ENCODE measurements around the gene MICALL1. TPM values are rescaled to one million over a fixed set of nuclear protein-coding genes. Genes with fewer than 3 reads are reported as not detected.

MICALL1 gene
- total and polyA plus RNA-seq, 2 of the 4 experiments (the other 2 are of a cell fraction): 12.4 to 22.3 TPM

- ChIA-PET POLR2A (ENCODE audit: unreplicated experiment) (interaction anchor here (0.6 to 0.7 kb wide), 2 partner anchors 48 to 84 kb away, joined by 3 to 14 read pairs; no protein-coding TSS in a partner anchor), CTCF (interaction anchor here (1.1 to 1.2 kb wide), 2 partner anchors 25 to 88 kb away, joined by 4 to 6 read pairs; no protein-coding TSS in a partner anchor)
- H2BK120ac ChIP-seq (ENCODE audit: low read depth, low read length): no peak overlapping the region
- WGBS, 2 experiments (ENCODE audit: extremely low coverage in 2 of 2, insufficient read length in 1 of 2): 1% methylated on average over 30 of the region's 75 CpGs; no CpG with 5 or more reads in 1 of the 2 experiments
- peak overlapping the region; percentile 86 for H3K14ac ChIP-seq (replicated peaks; ENCODE audit: low read depth, low read length)
- H3K4me1 ChIP-seq (ENCODE audit: control insufficient read depth, insufficient read depth, low read length): peaks cover 24% of the 10 kb centered on the region
- dilution Hi-C loops (cut with HindIII; ENCODE audit: low sequenced_read_pairs, unreplicated experiment) (no loop called here), in situ Hi-C loops (cut with MboI; ENCODE audit: low sequenced_read_pairs) (no loop called here), intact Hi-C loops (cut with micrococcal nuclease) (no loop called here)
- H3K56ac ChIP-seq (ENCODE audit: extremely low read depth, insufficient read depth, low read length): no peak overlapping the region
- H2AK5ac ChIP-seq (ENCODE audit: low read depth, low read length): peak overlapping the region; percentile 86
- H2BK15ac ChIP-seq (ENCODE audit: low read depth, low read length): no peak overlapping the region; the same call in 2 of the 3 replicates
- no peaks in the 10 kb centered on the region for H3K36me3 ChIP-seq (ENCODE audit: control insufficient read depth, insufficient read depth, low read length)
- peak overlapping the region; percentile 39; the same call in 1 of the 2 replicates for H3K23ac ChIP-seq (ENCODE audit: low read depth, low read length)
- peak overlapping the region; percentile 82 for H3K4ac ChIP-seq (ENCODE audit: low read depth, low read length)
- H3K27me3 ChIP-seq (ENCODE audit: control insufficient read depth, insufficient read depth, low read length): no peaks in the 10 kb centered on the region
- H3K79me1 ChIP-seq (ENCODE audit: low read depth in 1 of 2, low read length in 2 of 2): peaks cover 18 to 44% of the 10 kb centered on the region in 2 experiments
- peak overlapping the region; percentile 52 for H4K5ac ChIP-seq (ENCODE audit: low read depth, low read length)
- H2BK20ac ChIP-seq (ENCODE audit: low read depth, low read length): no peak overlapping the region
- peak; percentile 16 for ATAC-seq (ENCODE audit: low read depth)
- H3K9me1 ChIP-seq (ENCODE audit: insufficient read depth, low read length): peaks cover 30% of the 10 kb centered on the region
- H3K18ac ChIP-seq (ENCODE audit: low read depth, low read length): no peak overlapping the region
- no peak for DNase-seq
- no TSS peak for BruUV-seq (replicated peaks)
- no peaks in the 10 kb centered on the region for H3K9me3 ChIP-seq (ENCODE audit: control insufficient read depth, insufficient read depth, low read length)
- peaks cover 35% of the 10 kb centered on the region for H4K20me1 ChIP-seq (ENCODE audit: insufficient read depth, low read length)
- H4K8ac ChIP-seq (ENCODE audit: low read depth in 2 of 2, low read length in 2 of 2): peak overlapping the region in 1 of 2 experiments; percentile 81; a peak in 1 of 4 replicates
- H2AK9ac ChIP-seq (replicated peaks; ENCODE audit: low read depth, low read length, poor library complexity): peak overlapping the region; percentile 97
- TF ChIP-seq MAFK (IDR thresholded peaks at IDR 0.05; ENCODE audit: low read depth, low read length) (no peak), CEBPB (IDR thresholded peaks at IDR 0.05; ENCODE audit: low read depth, low read length) (no peak), CHD1 (IDR thresholded peaks at IDR 0.05; ENCODE audit: low read depth, low read length) (no peak)
- H3K27ac ChIP-seq (ENCODE audit: insufficient read depth, low read length): peak overlapping the region; percentile 80
- H3K9ac ChIP-seq (ENCODE audit: low read depth, low read length): peak overlapping the region; percentile 75
- H4K91ac ChIP-seq (ENCODE audit: insufficient read depth, low read depth, low read length): peak overlapping the region; percentile 69
- peak overlapping the region; percentile 94 for H2BK5ac ChIP-seq (ENCODE audit: low read depth, low read length, poor library complexity, severe bottlenecking)
- H2AFZ ChIP-seq (replicated peaks; ENCODE audit: low read length, poor library complexity): peak overlapping the region; percentile 95
- H3K4me2 ChIP-seq (ENCODE audit: low read depth, low read length): peak overlapping the region; percentile 85
- peak overlapping the region; percentile 97 for H3K4me3 ChIP-seq (ENCODE audit: insufficient read depth, low read depth, low read length)
Observed at GRCh38 chr22:37906364-37907008, 389 bp downstream of the MICALL1 start.
